BJ (cell line): ENCODE results near the gene GALNT7. TPM values are rescaled to one million over a fixed set of nuclear protein-coding genes. Genes with fewer than 3 reads are reported as not detected.
A peak's percentile ranks its signal among the peaks of the same experiment; 100 is the strongest.

ENCODE experiments used
- CTCF ChIA-PET: fragments of 350-600 bp; formaldehyde crosslinking; extraction: SDS; loops from one replicate; lab custom pipeline; 2021; ENCODE audit warnings: antibody characterized with exemption, inconsistent platforms; lab: Yijun Ruan, JAX
- POLR2A ChIA-PET: fragments of 300-600 bp; sonication (Branson Sonifier 250); formaldehyde crosslinking; extraction: SDS; loops from one replicate; lab custom pipeline; 2021; ENCODE audit warnings: antibody characterized with exemption; lab: Charles Lee
- DNase-seq: peaks from one replicate; pipeline ENCODE4 v3.0.0-alpha.2; 2011; ENCODE audit warnings: low read depth
- H3K27me3 ChIP-seq: 2 replicates; pipeline ENCODE4 v1.6.0; 2011; ENCODE audit warnings: low read length; ENCODE audit not compliant: control insufficient read depth, insufficient read depth
- H3K36me3 ChIP-seq: 2 replicates; pipeline ENCODE4 v1.5.1; 2011; ENCODE audit warnings: low read length; ENCODE audit not compliant: control insufficient read depth, insufficient read depth
- H3K4me3 ChIP-seq: 2 replicates; pipeline ENCODE4 v1.5.1; 2011; ENCODE audit warnings: low read depth, mild to moderate bottlenecking, control low read depth, low read length
- polyA plus RNA-seq: library from polyadenylated mRNA; depleted of rRNA; stranded (reverse); fragments of >200 nt; gene quantifications from 2 replicates; pipeline ENCODE4 v1.2.3, GENCODE V29; 2011
- TF ChIP-seq, protein P1 (sequence below): IDR thresholded peaks from 2 replicates; pipeline ENCODE4 v1.5.1; 2011; ENCODE audit warnings: low read depth, mild to moderate bottlenecking, control low read depth, inconsistent platforms, low read length, moderate library complexity; ENCODE audit not compliant: insufficient read depth

Gene GALNT7
- polyA plus RNA-seq, 1 experiment, result 6.3 TPM

DNA sequence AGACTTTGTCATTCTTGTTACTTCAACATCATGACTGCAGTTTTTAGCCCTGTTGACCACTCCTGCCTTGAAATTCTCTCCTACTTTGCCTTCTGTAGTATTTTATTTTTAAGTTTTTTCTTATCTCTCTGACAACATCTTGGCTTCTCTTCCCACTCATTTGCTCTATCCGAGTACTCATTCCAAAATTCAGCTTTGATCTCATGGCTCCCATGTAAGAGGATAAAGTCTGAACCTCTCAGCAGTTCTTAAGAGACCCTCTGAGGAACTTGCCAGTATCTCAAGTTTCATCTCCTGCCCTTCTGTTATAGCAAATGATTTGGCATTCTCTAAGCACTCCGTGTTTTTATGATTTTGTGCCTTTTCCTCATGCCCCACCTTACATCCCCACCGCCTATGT, 67.7 kb downstream of the GALNT7 start:
- Histone ChIP-seq H3K36me3 (no peaks in the 10 kb centered on the region; the same call in 1 of the 2 replicates), H3K27me3 (no peaks in the 10 kb centered on the region), H3K4me3 (no peak overlapping the region)
- TF ChIP-seq, protein P1, sequence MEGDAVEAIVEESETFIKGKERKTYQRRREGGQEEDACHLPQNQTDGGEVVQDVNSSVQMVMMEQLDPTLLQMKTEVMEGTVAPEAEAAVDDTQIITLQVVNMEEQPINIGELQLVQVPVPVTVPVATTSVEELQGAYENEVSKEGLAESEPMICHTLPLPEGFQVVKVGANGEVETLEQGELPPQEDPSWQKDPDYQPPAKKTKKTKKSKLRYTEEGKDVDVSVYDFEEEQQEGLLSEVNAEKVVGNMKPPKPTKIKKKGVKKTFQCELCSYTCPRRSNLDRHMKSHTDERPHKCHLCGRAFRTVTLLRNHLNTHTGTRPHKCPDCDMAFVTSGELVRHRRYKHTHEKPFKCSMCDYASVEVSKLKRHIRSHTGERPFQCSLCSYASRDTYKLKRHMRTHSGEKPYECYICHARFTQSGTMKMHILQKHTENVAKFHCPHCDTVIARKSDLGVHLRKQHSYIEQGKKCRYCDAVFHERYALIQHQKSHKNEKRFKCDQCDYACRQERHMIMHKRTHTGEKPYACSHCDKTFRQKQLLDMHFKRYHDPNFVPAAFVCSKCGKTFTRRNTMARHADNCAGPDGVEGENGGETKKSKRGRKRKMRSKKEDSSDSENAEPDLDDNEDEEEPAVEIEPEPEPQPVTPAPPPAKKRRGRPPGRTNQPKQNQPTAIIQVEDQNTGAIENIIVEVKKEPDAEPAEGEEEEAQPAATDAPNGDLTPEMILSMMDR, result no peak
- POLR2A ChIA-PET, result interaction anchor here (0.6 kb wide), 1 partner anchor 22 kb away, joined by 3 read pairs; no protein-coding TSS in a partner anchor
- no peak for DNase-seq
- CTCF ChIA-PET, result interaction anchor here (0.6 kb wide), 1 partner anchor 34 kb away, joined by 6 read pairs; no protein-coding TSS in a partner anchor

DNA sequence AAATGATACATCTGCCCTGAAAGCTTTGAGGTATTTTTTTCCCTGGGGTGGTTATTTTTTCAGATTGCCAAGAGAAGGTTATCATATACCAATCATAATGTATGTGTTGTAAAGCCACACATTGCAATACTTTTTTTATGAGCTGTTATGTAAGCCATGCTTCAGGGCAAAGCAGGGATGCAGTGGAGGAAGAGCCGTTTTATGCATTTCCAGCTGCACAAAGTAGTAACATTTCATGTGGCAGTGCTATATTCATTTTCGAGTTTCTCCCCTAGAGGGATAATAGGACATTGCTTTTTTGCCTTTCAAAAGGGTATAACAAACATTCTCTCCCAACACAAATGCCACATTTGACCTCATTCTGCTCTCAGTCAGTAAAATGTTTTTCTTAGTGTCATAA, 68.5 kb downstream of the GALNT7 start:
- no peak for DNase-seq
- Histone ChIP-seq H3K36me3 (no peaks in the 10 kb centered on the region; the same call in 1 of the 2 replicates), H3K27me3 (no peaks in the 10 kb centered on the region), H3K4me3 (no peak overlapping the region)
- CTCF ChIA-PET, result interaction anchor here (0.6 to 0.9 kb wide), 2 partner anchors 35 to 224 kb away, joined by 3 to 6 read pairs; no protein-coding TSS in a partner anchor
- TF ChIP-seq, protein P1, result peak; percentile 27; the same call in 1 of the 2 replicates
- POLR2A ChIA-PET, result interaction anchor here (0.6 kb wide), 1 partner anchor 23 kb away, joined by 3 read pairs; no protein-coding TSS in a partner anchor

DNA sequence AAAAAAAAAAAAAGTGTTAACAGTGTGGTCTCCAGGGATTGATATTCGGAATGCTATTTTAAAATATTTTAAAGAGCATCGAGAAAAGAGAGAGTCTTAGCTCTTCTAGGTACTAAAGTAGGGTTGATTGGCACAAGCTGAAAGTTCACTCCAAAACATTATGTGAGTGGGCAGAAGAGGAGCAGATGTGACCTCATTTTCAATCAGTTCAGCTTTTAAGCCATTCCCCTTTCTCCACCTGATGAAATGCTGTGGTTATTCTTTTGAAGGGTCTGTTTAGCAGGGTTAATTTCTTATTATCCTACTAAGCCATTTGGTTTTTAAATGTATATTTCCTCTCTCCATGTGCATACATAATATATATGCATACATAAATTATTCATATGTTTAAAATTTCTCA, 69.2 kb downstream of the GALNT7 start:
- POLR2A ChIA-PET, result no interaction called here
- CTCF ChIA-PET, result interaction anchor here (0.9 to 1.1 kb wide), 3 partner anchors 20 to 224 kb away, joined by 3 read pairs; no protein-coding TSS in a partner anchor
- no peak overlapping the region for H3K4me3 ChIP-seq
- H3K36me3 ChIP-seq, result no peaks in the 10 kb centered on the region; the same call in 1 of the 2 replicates
- H3K27me3 ChIP-seq, result no peaks in the 10 kb centered on the region
- TF ChIP-seq, protein P1, result no peak
- no peak for DNase-seq

DNA sequence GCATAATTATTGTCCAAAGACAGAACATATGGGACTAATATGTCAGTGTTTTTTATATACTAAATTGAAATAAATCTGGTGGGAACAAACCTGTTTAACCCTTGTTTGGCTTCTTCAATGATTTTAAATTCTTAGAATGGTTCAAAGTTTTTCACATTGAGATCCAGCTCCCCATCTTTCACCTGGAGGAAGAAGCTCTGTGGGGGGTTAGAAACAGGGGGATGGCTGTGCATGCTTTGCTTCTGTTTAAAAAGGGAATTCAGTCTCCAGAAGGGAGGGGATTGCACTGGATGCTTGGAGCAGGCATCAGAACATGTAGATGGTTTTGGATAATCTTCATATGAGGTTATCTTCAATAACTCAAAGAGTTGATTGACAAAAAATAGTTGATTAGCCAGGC, 72.1 kb downstream of the GALNT7 start:
- TF ChIP-seq, protein P1, result no peak
- Histone ChIP-seq H3K27me3 (peaks cover under 1% of the 10 kb centered on the region; the same call in 1 of the 2 replicates), H3K4me3 (no peak overlapping the region), H3K36me3 (no peaks in the 10 kb centered on the region)
- DNase-seq, result no peak
- ChIA-PET POLR2A (no interaction called here), CTCF (interaction anchor here (0.6 kb wide), 1 partner anchor 61 kb away, joined by 3 read pairs; no protein-coding TSS in a partner anchor)

DNA sequence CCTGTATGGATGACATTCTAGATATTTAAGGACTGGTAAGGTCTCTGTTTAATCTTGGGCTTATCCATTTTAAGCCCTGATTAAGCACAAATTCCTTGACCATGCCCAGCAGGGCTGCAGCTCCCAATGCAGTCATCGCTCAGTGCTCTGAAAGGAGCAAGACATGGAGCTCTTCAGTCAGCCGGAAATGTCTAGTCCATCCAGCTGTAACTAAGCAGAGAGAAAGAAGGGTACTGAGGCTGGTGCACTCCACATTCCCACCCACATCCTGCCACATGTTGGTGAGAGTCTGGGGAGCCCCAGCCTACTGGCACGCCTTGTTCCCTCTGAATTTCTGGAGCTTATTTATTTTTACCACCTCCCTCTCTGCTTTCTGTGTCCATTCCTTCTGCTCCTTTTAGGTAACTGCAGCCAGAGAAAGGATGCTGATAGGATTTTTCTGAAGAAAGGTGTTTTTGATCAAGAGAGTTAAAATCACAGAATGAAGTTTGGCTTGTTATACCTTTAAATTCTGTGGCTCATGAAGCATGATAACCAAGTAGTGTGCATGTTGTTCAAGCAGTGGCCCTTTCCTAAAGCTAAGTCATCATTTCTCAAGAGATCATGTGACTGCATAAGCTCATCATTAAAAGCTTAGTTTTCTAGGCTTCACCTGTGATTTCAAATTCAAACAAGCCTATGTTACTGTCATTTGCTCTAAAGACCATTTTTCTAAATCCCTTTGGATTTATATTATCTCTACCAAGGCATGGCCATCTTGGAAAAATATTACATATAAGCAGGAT, 74.0 kb downstream of the GALNT7 start:
- no peaks in the 10 kb centered on the region for H3K36me3 ChIP-seq
- TF ChIP-seq, protein P1, result no peak
- no peak for DNase-seq
- no peak overlapping the region for H3K4me3 ChIP-seq
- ChIA-PET POLR2A (no interaction called here), CTCF (interaction anchor here (1.0 to 1.7 kb wide), 3 partner anchors 15 to 229 kb away, joined by 3 to 5 read pairs (median 5); no protein-coding TSS in a partner anchor)
- peaks cover 1% of the 10 kb centered on the region; the same call in 1 of the 2 replicates for H3K27me3 ChIP-seq
